K562 (cell line): ENCODE data around the gene HRG. TPM values are rescaled to one million over a fixed set of nuclear protein-coding genes. Genes with fewer than 3 reads are reported as not detected.

Experiments
- ATAC-seq: fragments of 200-7000 bp; cut with Tn5 transposase; 3 replicates; pipeline ENCODE4 v1.9.1; 2020; ENCODE audit warnings: moderate library complexity
- BruUV-seq: library from RNA; stranded (reverse); fragments of 400-500 nt; replicated peaks from 2 replicates; lab custom pipeline; 2021; lab: Mats Ljungman, UMichigan
- CTCF ChIA-PET: fragments of 300-600 bp; formaldehyde crosslinking; extraction: SDS; loops from one replicate; lab custom pipeline; 2021; ENCODE audit warnings: low intra/inter-chr PET ratio; lab: Yijun Ruan, JAX
- POLR2A ChIA-PET: fragments of 300-600, 350-650 bp; sonication (Branson Sonifier 250); formaldehyde crosslinking; extraction: SDS; loops from one replicate; lab custom pipeline; 2021; ENCODE audit warnings: antibody characterized with exemption, inconsistent platforms; lab: Yijun Ruan, JAX
- DNase-seq, 4 experiments: peaks; one replicate each; pipeline versions ENCODE4 v3.0.0 to v3.0.0-alpha.2; 2011 to 2018; ENCODE audit warnings: low spot score in 3 of 4, mixed read lengths in 3 of 4; ENCODE audit errors: extremely low read depth in 1 of 4
- FAIRE-seq: peaks from 2 replicates; lab custom pipeline; 2011; peaks lifted over from hg19 to GRCh38; lab: Jason Lieb, UNC
- H2AFZ ChIP-seq: 2 replicates; pipeline ENCODE4 v1.6.0; 2011; ENCODE audit warnings: low read depth, low read length, control low read depth, inconsistent platforms
- H3K27ac ChIP-seq: fragments of 200-600 bp; 3 replicates; pipeline ENCODE4 v1.8.0; 2011; ENCODE audit warnings: low read depth, mild to moderate bottlenecking, control low read depth, inconsistent platforms, low read length, moderate library complexity, mixed read lengths; ENCODE audit errors: extremely low read depth
- H3K27me3 ChIP-seq, 2 experiments: fragments of 300-600 bp in 1 of 2; 2 replicates in 1 of 2; 3 replicates in 1 of 2; pipeline versions ENCODE4 v1.6.0 to v1.8.0; 2011; ENCODE audit warnings: inconsistent platforms in 2 of 2, low read length in 2 of 2, mild to moderate bottlenecking in 1 of 2, mixed read lengths in 1 of 2, moderate library complexity in 1 of 2; ENCODE audit not compliant: control insufficient read depth in 2 of 2, insufficient read depth in 2 of 2
- H3K36me3 ChIP-seq: fragments of 300-600 bp; 3 replicates; pipeline ENCODE4 v1.8.0; 2011; ENCODE audit warnings: mild to moderate bottlenecking, low read length, inconsistent platforms; ENCODE audit not compliant: control insufficient read depth, insufficient read depth
- H3K4me1 ChIP-seq, 2 experiments: fragments of 200-600 bp in 1 of 2; replicated peaks in 1 of 2; 2 replicates in 1 of 2; 3 replicates in 1 of 2; pipeline versions ENCODE4 v1.5.1 to v1.8.0; 2011; ENCODE audit warnings: inconsistent platforms in 2 of 2, low read length in 2 of 2, mild to moderate bottlenecking in 1 of 2, mixed read lengths in 1 of 2, moderate library complexity in 1 of 2; ENCODE audit not compliant: control insufficient read depth in 2 of 2, insufficient read depth in 2 of 2
- H3K4me2 ChIP-seq: 2 replicates; pipeline ENCODE4 v1.6.1; 2011; ENCODE audit warnings: low read length, control low read depth, inconsistent platforms, mixed read lengths; ENCODE audit not compliant: insufficient read depth
- H3K4me3 ChIP-seq: fragments of 200-600 bp; sonication (generic), shearing (Covaris generic); 2 replicates; pipeline ENCODE4 v1.5.1; 2016; ENCODE audit warnings: control low read depth, inconsistent platforms
- H3K79me2 ChIP-seq: fragments of 200-600 bp; 3 replicates; pipeline ENCODE4 v1.8.0; 2011; ENCODE audit warnings: low read length, inconsistent platforms; ENCODE audit not compliant: control insufficient read depth, insufficient read depth
- H3K9ac ChIP-seq, 2 experiments: 2 replicates each; pipeline versions ENCODE4 v1.6.0 to v1.6.1; 2011; ENCODE audit warnings: low read depth in 2 of 2, low read length in 2 of 2, control low read depth in 1 of 2, inconsistent platforms in 1 of 2, mild to moderate bottlenecking in 1 of 2, mixed read lengths in 1 of 2; ENCODE audit not compliant: insufficient read depth in 1 of 2
- H3K9me1 ChIP-seq: one replicate; pipeline ENCODE4 v1.6.0; 2011; ENCODE audit warnings: inconsistent platforms, mild to moderate bottlenecking, low read length, moderate library complexity; ENCODE audit not compliant: control insufficient read depth, insufficient read depth
- H3K9me3 ChIP-seq: replicated peaks from 2 replicates; pipeline ENCODE4 v1.5.1; 2011; ENCODE audit warnings: low read depth, low read length, inconsistent platforms; ENCODE audit not compliant: control insufficient read depth, insufficient read depth
- H4K20me1 ChIP-seq: replicated peaks from 2 replicates; pipeline ENCODE4 v1.6.1; 2011; ENCODE audit warnings: low read length, inconsistent platforms, mixed read lengths; ENCODE audit not compliant: control insufficient read depth, insufficient read depth
- ARID1B ChIP-seq: fragments of 450-650 bp; IDR thresholded peaks from 2 replicates; pipeline ENCODE4 v1.6.1; 2016; ENCODE audit warnings: antibody characterized with exemption, mild to moderate bottlenecking, inconsistent platforms
- CBFA2T2 ChIP-seq: fragments of 450-650 bp; conservative IDR thresholded peaks from 2 replicates; pipeline ENCODE4 v1.6.1; 2017; ENCODE audit warnings: mild to moderate bottlenecking
- CBFA2T3 ChIP-seq: fragments of 450-650 bp; IDR thresholded peaks from 2 replicates; pipeline ENCODE4 v1.6.1; 2017
- CBX1 ChIP-seq: sonication (generic); IDR thresholded peaks from 2 replicates; pipeline ENCODE4 v1.6.1; 2016; ENCODE audit warnings: antibody characterized with exemption, low read depth, mild to moderate bottlenecking
- CREM ChIP-seq: IDR thresholded peaks from 2 replicates; pipeline ENCODE4 v1.6.1; 2014; ENCODE audit warnings: antibody characterized with exemption, low read depth
- EP300 ChIP-seq: IDR thresholded peaks from 2 replicates; pipeline ENCODE4 v1.6.1; 2012; ENCODE audit warnings: low read length, improper control_type of control experiment
- ESRRB ChIP-seq: fragments of 250-450 bp; sonication (Bioruptor Pico); IDR thresholded peaks from 2 replicates; pipeline ENCODE4 v1.5.0; 2020; ENCODE audit warnings: mild to moderate bottlenecking, moderate library complexity, borderline replicate concordance
- EZH2 ChIP-seq: IDR thresholded peaks from 2 replicates; pipeline ENCODE4 v1.6.1; 2012; ENCODE audit warnings: low read depth, mild to moderate bottlenecking, inconsistent platforms, low read length, borderline replicate concordance
- HMBOX1 ChIP-seq: sonication (generic); IDR thresholded peaks from 2 replicates; pipeline ENCODE4 v1.6.1; 2016
- MBD2 ChIP-seq: sonication (generic); IDR thresholded peaks from 2 replicates; pipeline ENCODE4 v1.6.1; 2016; ENCODE audit warnings: low read depth, borderline replicate concordance
- MLX ChIP-seq, 2 experiments: fragments of 450-650 bp in 1 of 2; sonication (generic) in 1 of 2; formaldehyde crosslinking; conservative IDR thresholded peaks; 2 replicates each; pipeline versions ENCODE4 v1.4.0 to v1.8.1; 2020 to 2022; ENCODE audit warnings: mild to moderate bottlenecking in 1 of 2, missing genetic modification reagents in 1 of 2
- MTA2 ChIP-seq: fragments of 450-650 bp; IDR thresholded peaks from 2 replicates; pipeline ENCODE4 v1.6.1; 2016; ENCODE audit warnings: low read depth
- MYNN ChIP-seq, 2 experiments: sonication (generic); formaldehyde crosslinking in 1 of 2; IDR thresholded peaks; 2 replicates each; pipeline versions ENCODE4 v1.5.0 to v1.6.1; 2016 to 2020; ENCODE audit warnings: antibody characterized with exemption in 1 of 2, missing genetic modification reagents in 1 of 2
- OTX1 ChIP-seq: fragments of 450-650 bp; formaldehyde crosslinking; IDR thresholded peaks from 2 replicates; pipeline ENCODE4 v1.4.0; 2022; ENCODE audit warnings: mild to moderate bottlenecking
- POLR2H ChIP-seq: IDR thresholded peaks from 2 replicates; pipeline ENCODE4 v1.6.1; 2016; ENCODE audit warnings: missing genetic modification characterization, low read depth, mild to moderate bottlenecking, control low read depth, missing compliant biosample characterization, moderate library complexity
- PTTG1 ChIP-seq: fragments of 450-650 bp; IDR thresholded peaks from 2 replicates; pipeline ENCODE4 v1.6.1; 2016; ENCODE audit warnings: low read depth, mild to moderate bottlenecking, missing genetic modification characterization, missing compliant biosample characterization
- RCOR1 ChIP-seq, 2 experiments: IDR thresholded peaks; 2 replicates each; pipeline ENCODE4 v1.6.1; 2012; ENCODE audit warnings: low read depth in 2 of 2, low read length in 2 of 2, borderline replicate concordance in 1 of 2, improper control_type of control experiment in 1 of 2
- SMAD4 ChIP-seq: fragments of 250-450 bp; sonication (Bioruptor Pico); conservative IDR thresholded peaks from 2 replicates; pipeline ENCODE4 v1.8.0; 2021; ENCODE audit warnings: inconsistent platforms, mild to moderate bottlenecking, moderate library complexity
- SMARCB1 ChIP-seq: IDR thresholded peaks from 2 replicates; pipeline ENCODE4 v1.6.1; 2011; ENCODE audit warnings: improper control_type of control experiment, low read depth; ENCODE audit not compliant: insufficient read length
- TAF7 ChIP-seq: fragments of 450-650 bp; IDR thresholded peaks from 2 replicates; pipeline ENCODE4 v1.6.1; 2016; ENCODE audit warnings: missing genetic modification characterization, missing compliant biosample characterization
- TAL1 ChIP-seq: fragments of 450-650 bp; IDR thresholded peaks from 2 replicates; pipeline ENCODE4 v1.6.1; 2016; ENCODE audit warnings: mild to moderate bottlenecking
- TCF3 ChIP-seq: sonication (generic); formaldehyde crosslinking; IDR thresholded peaks from 2 replicates; pipeline ENCODE4 v1.4.0; 2020; ENCODE audit warnings: mild to moderate bottlenecking, missing genetic modification reagents
- TEAD4 ChIP-seq, 2 experiments: sonication (generic) in 1 of 2; formaldehyde crosslinking in 1 of 2; IDR thresholded peaks; 2 replicates each; pipeline versions ENCODE4 v1.6.1 to v1.8.0; 2012 to 2022; ENCODE audit warnings: borderline replicate concordance in 1 of 2, inconsistent platforms in 1 of 2, low read length in 1 of 2, mild to moderate bottlenecking in 1 of 2, missing genetic modification reagents in 1 of 2
- ZNF197 ChIP-seq: fragments of 200-800 bp; sonication (Bioruptor generic); IDR thresholded peaks from 2 replicates; pipeline ENCODE4 v1.6.1; 2016; ENCODE audit warnings: low read depth, missing genetic modification characterization, missing compliant biosample characterization
- ZNF384 ChIP-seq: IDR thresholded peaks from 2 replicates; pipeline ENCODE4 v1.6.1; 2012; ENCODE audit warnings: low read depth, low read length, improper control_type of control experiment
- ZNF830 ChIP-seq: fragments of 250-450 bp; sonication (Bioruptor Pico); IDR thresholded peaks from 2 replicates; pipeline ENCODE4 v1.5.0; 2021; ENCODE audit warnings: mild to moderate bottlenecking
- WGBS: fragments of 100-300 bp; shearing (Covaris generic); methylation state at CpG from one replicate; pipeline ENCODE4 v1.1.6; 2016; ENCODE audit warnings: low coverage, mixed read lengths; ENCODE audit not compliant: insufficient coverage; ENCODE audit errors: missing lambda C conversion rate; 5-methylcytosine and 5-hydroxymethylcytosine counted together
- in situ Hi-C: fragments of 300-500 bp; cut with MboI; formaldehyde crosslinking; loops from 4 replicates; pipeline ENCODE4 v1.15.0; 2018; ENCODE audit warnings: inconsistent platforms, mixed read lengths
- intact Hi-C: fragments of 100-400 bp; cut with micrococcal nuclease; formaldehyde crosslinking; loops from 2 replicates; pipeline ENCODE4 v1.14.2; 2022
- polyA plus RNA-seq, 8 experiments: library from polyadenylated mRNA; depleted of rRNA in 4 of 8; stranded (reverse) in 5 of 8; unstranded in 3 of 8; fragments of >200 nt; fragmentation: Nextera tagmentation in 2 of 8; fragmentation: Illumina TruSeq in 1 of 8; extraction: Ambion mirVana in 2 of 8; extraction: Trizol in 1 of 8; gene quantifications; 2 replicates each; pipeline versions ENCODE4 v1.2.1 to v1.2.3, GENCODE V29; 2011 to 2014; ENCODE audit warnings: inconsistent platforms in 1 of 8, missing spikeins in 1 of 8
- total RNA-seq, 7 experiments: library from RNA; depleted of rRNA in 6 of 7; stranded (reverse); fragments of >200 nt in 6 of 7; fragmentation: Illumina TruSeq in 2 of 7; extraction: Trizol in 2 of 7; gene quantifications; 2 replicates each; pipeline versions ENCODE4 v1.2.1 to v1.2.3, GENCODE V29; 2011 to 2021; ENCODE audit warnings: low replicate concordance in 1 of 7

HRG gene
- total and polyA plus RNA-seq, 9 of the 15 experiments (the other 6 are each of a cell fraction or from before 2014, with no cell fraction given) = not detected

GRCh38 chr3:186628756-186629155 lies 37.1 kb upstream of the HRG start:
- ATAC-seq = no peak
- Histone ChIP-seq H3K9me1 (no peaks in the 10 kb centered on the region), H2AFZ (no peak overlapping the region), H4K20me1 (no peaks in the 10 kb centered on the region), H3K9me3 (no peaks in the 10 kb centered on the region), H3K36me3 (no peaks in the 10 kb centered on the region), H3K4me2 (no peak overlapping the region), H3K9ac (no peak overlapping the region), H3K27ac (no peak overlapping the region), H3K79me2 (no peaks in the 10 kb centered on the region), H3K27me3 (peaks cover 2 to 22% of the 10 kb centered on the region in 2 experiments; a peak in 3 of 5 replicates), H3K4me3 (no peak overlapping the region), H3K4me1 (peaks cover 3 to 4% of the 10 kb centered on the region in 2 experiments; a peak in 3 of 5 replicates)
- DNase-seq = no peak
- WGBS = 0% methylated on average over 4 of the region's 7 CpGs
- BruUV-seq = no TSS peak
- in situ Hi-C loops (no loop called here), intact Hi-C loops (no loop called here)
- ChIA-PET POLR2A (no interaction called here), CTCF (no interaction called here)
- no peak for FAIRE-seq
- TF ChIP-seq ARID1B (peak; percentile 69), HMBOX1 (peak; percentile 89), MYNN (IDR thresholded peaks at IDR 0.05) (no peak), MYNN (CRISPR knock-in tag; IDR thresholded peaks at IDR 0.05) (no peak), SMAD4 (CRISPR knock-in tag) (no peak), CREM (no peak), PTTG1 (tag) (no peak), TAL1 (peak; percentile 42), MLX (CRISPR knock-in tag; conservative IDR thresholded peaks at IDR 0.05) (no peak), TAF7 (no peak), ESRRB (CRISPR knock-in tag) (no peak), CBX1 (no peak), ZNF830 (CRISPR knock-in tag) (no peak), TEAD4 (IDR thresholded peaks at IDR 0.05; ENCODE audit: low read length) (peak; percentile 38; the same call in 1 of the 2 replicates), TEAD4 (CRISPR knock-in tag; IDR thresholded peaks at IDR 0.05; ENCODE audit: borderline replicate concordance) (no peak), CBFA2T2 (peak; percentile 33), MTA2 (peak; percentile 38; the same call in 1 of the 2 replicates), POLR2H (tag) (no peak), RCOR1 (IDR thresholded peaks at IDR 0.05; ENCODE audit: borderline replicate concordance in 1 of 2, low read depth in 2 of 2, low read length in 2 of 2) (peak in 1 of 2 experiments; percentile 12; a peak in 1 of 4 replicates), EP300 (peak; percentile 27; the same call in 1 of the 2 replicates), MBD2 (no peak), ZNF384 (peak; percentile 79), EZH2 (no peak), TCF3 (peak; percentile 71), OTX1 (CRISPR knock-in tag) (no peak), ZNF197 (CRISPR knock-in tag) (no peak), CBFA2T3 (peak; percentile 63), SMARCB1 (no peak)
